Epithelial cell of proximal tubule (primary cell): Measurements from ENCODE around the gene FCRL3. TPM values are rescaled to one million over a fixed set of nuclear protein-coding genes. Genes with fewer than 3 reads are reported as not detected.

Source experiments
- DNase-seq: peaks from one replicate; pipeline ENCODE4 v3.0.0-alpha.2; 2011; ENCODE audit warnings: low read depth
- H3K4me3 ChIP-seq: 2 replicates; pipeline ENCODE4 v1.5.1; 2011; ENCODE audit warnings: low read depth, mild to moderate bottlenecking, low read length
- CTCF ChIP-seq: conservative IDR thresholded peaks from 2 replicates; pipeline ENCODE4 v1.5.1; 2012; ENCODE audit warnings: low read depth, mild to moderate bottlenecking, low read length
- total RNA-seq: library from RNA; depleted of rRNA; stranded (reverse); fragments of >200 nt; gene quantifications from 2 replicates; pipeline ENCODE4 v1.2.3, GENCODE V29; 2015

Gene FCRL3
- total RNA-seq, 1 donor from 2014 or later = not detected

GRCh38 chr1:157682710-157683437, 17.7 kb downstream of the FCRL3 start:
- no peak for DNase-seq
- no peak for TF ChIP-seq CTCF
- H3K4me3 ChIP-seq = no peak overlapping the region

- H3K4me3 ChIP-seq = no peak overlapping the region
- DNase-seq = no peak
- no peak for TF ChIP-seq CTCF
Measured at GRCh38 chr1:157678721-157679120, 21.8 kb downstream of the FCRL3 start.

GRCh38 chr1:157673008-157673407, 27.6 kb downstream of the FCRL3 start:
- H3K4me3 ChIP-seq = no peak overlapping the region
- DNase-seq = no peak
- no peak for TF ChIP-seq CTCF

GRCh38 chr1:157671895-157672294, 28.7 kb downstream of the FCRL3 start:
- DNase-seq = no peak
- no peak for TF ChIP-seq CTCF
- H3K4me3 ChIP-seq = no peak overlapping the region

- no peak for DNase-seq
- TF ChIP-seq CTCF = no peak
- no peak overlapping the region for H3K4me3 ChIP-seq
Measured at GRCh38 chr1:157659576-157660247, 40.9 kb downstream of the FCRL3 start.

GRCh38 chr1:157658571-157658970, 42.0 kb downstream of the FCRL3 start:
- no peak overlapping the region for H3K4me3 ChIP-seq
- no peak for TF ChIP-seq CTCF
- no peak for DNase-seq

- no peak for DNase-seq
- H3K4me3 ChIP-seq = no peak overlapping the region
- TF ChIP-seq CTCF = no peak
Measured at GRCh38 chr1:157653494-157653873, 47.1 kb downstream of the FCRL3 start.
